Renal pelvis (tissue), 12 donors: ENCODE data around the gene GNL1. TPM values are rescaled to one million over a fixed set of nuclear protein-coding genes. Genes with fewer than 3 reads are reported as not detected.
A peak's percentile ranks its signal among the peaks of the same experiment; 100 is the strongest.

Experiments
- DNase-seq: peaks from one replicate; pipeline ENCODE4 v3.0.0-alpha.2; 2013
- long read RNA-seq, 16 experiments: transcript quantifications; one replicate each; lab custom pipeline, GENCODE V29; 2026
- polyA plus RNA-seq, 3 donors: library from polyadenylated mRNA; unstranded; fragments of 120-200 nt; gene quantifications; one replicate each; pipeline ENCODE4 v1.2.1, GENCODE V29; 2013; ENCODE audit not compliant: insufficient read length in 3 of 3

Gene GNL1, protein sequence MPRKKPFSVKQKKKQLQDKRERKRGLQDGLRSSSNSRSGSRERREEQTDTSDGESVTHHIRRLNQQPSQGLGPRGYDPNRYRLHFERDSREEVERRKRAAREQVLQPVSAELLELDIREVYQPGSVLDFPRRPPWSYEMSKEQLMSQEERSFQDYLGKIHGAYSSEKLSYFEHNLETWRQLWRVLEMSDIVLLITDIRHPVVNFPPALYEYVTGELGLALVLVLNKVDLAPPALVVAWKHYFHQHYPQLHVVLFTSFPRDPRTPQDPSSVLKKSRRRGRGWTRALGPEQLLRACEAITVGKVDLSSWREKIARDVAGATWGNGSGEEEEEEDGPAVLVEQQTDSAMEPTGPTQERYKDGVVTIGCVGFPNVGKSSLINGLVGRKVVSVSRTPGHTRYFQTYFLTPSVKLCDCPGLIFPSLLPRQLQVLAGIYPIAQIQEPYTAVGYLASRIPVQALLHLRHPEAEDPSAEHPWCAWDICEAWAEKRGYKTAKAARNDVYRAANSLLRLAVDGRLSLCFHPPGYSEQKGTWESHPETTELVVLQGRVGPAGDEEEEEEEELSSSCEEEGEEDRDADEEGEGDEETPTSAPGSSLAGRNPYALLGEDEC
- 100 to 1,000 TPM in 2 of 3 donors, 10 to 100 TPM in 1; 97.3 to 111 (median 102) TPM for polyA plus RNA-seq
- long read RNA-seq, donor 1, full-length matches to known transcripts = 20 of 30 reads
- long read RNA-seq, donor 1, partial matches to known transcripts = 10 of 30 reads
- long read RNA-seq, donor 1, other reads (novel, unspliced or antisense) = 0 of 30 reads
- long read RNA-seq, donor 2, full-length matches to known transcripts = 17 of 17 reads
- long read RNA-seq, donor 2, partial matches to known transcripts = 0 of 17 reads
- long read RNA-seq, donor 2, other reads (novel, unspliced or antisense) = 0 of 17 reads
- long read RNA-seq, donor 3, full-length matches to known transcripts = 12 of 12 reads
- long read RNA-seq, donor 3, partial matches to known transcripts = 0 of 12 reads
- long read RNA-seq, donor 3, other reads (novel, unspliced or antisense) = 0 of 12 reads
- long read RNA-seq, donor 4, full-length matches to known transcripts = 13 of 13 reads
- long read RNA-seq, donor 4, partial matches to known transcripts = 0 of 13 reads
- long read RNA-seq, donor 4, other reads (novel, unspliced or antisense) = 0 of 13 reads
- long read RNA-seq, donor 5, full-length matches to known transcripts = 6 of 6 reads
- long read RNA-seq, donor 5, partial matches to known transcripts = 0 of 6 reads
- long read RNA-seq, donor 5, other reads (novel, unspliced or antisense) = 0 of 6 reads
- long read RNA-seq, donor 6, full-length matches to known transcripts = 11 of 16 reads
- long read RNA-seq, donor 6, partial matches to known transcripts = 5 of 16 reads
- long read RNA-seq, donor 6, other reads (novel, unspliced or antisense) = 0 of 16 reads
- long read RNA-seq, donor 7, full-length matches to known transcripts = 14 of 95 reads
- long read RNA-seq, donor 7, partial matches to known transcripts = 81 of 95 reads
- long read RNA-seq, donor 7, other reads (novel, unspliced or antisense) = 0 of 95 reads
- long read RNA-seq, donor 8, full-length matches to known transcripts = 3 of 25 reads
- long read RNA-seq, donor 8, partial matches to known transcripts = 22 of 25 reads
- long read RNA-seq, donor 8, other reads (novel, unspliced or antisense) = 0 of 25 reads
- long read RNA-seq, donor 9, full-length matches to known transcripts = 16 of 37 reads
- long read RNA-seq, donor 9, partial matches to known transcripts = 15 of 37 reads
- long read RNA-seq, donor 9, other reads (novel, unspliced or antisense) = 6 of 37 reads
- long read RNA-seq, donor 10, full-length matches to known transcripts = 10 of 91 reads
- long read RNA-seq, donor 10, partial matches to known transcripts = 75 of 91 reads
- long read RNA-seq, donor 10, other reads (novel, unspliced or antisense) = 6 of 91 reads
- long read RNA-seq, donor 11, full-length matches to known transcripts = 2 of 8 reads
- long read RNA-seq, donor 11, partial matches to known transcripts = 0 of 8 reads
- long read RNA-seq, donor 11, other reads (novel, unspliced or antisense) = 6 of 8 reads
- long read RNA-seq, donor 12, full-length matches to known transcripts = 22 of 27 reads
- long read RNA-seq, donor 12, partial matches to known transcripts = 5 of 27 reads
- long read RNA-seq, donor 12, other reads (novel, unspliced or antisense) = 0 of 27 reads
- long read RNA-seq, donor 13, full-length matches to known transcripts = 3 of 3 reads
- long read RNA-seq, donor 13, partial matches to known transcripts = 0 of 3 reads
- long read RNA-seq, donor 13, other reads (novel, unspliced or antisense) = 0 of 3 reads
- long read RNA-seq, donor 14, full-length matches to known transcripts = 13 of 18 reads
- long read RNA-seq, donor 14, partial matches to known transcripts = 5 of 18 reads
- long read RNA-seq, donor 14, other reads (novel, unspliced or antisense) = 0 of 18 reads
- long read RNA-seq, donor 15, full-length matches to known transcripts = 18 of 31 reads
- long read RNA-seq, donor 15, partial matches to known transcripts = 13 of 31 reads
- long read RNA-seq, donor 15, other reads (novel, unspliced or antisense) = 0 of 31 reads
- long read RNA-seq, donor 16, full-length matches to known transcripts = 8 of 18 reads
- long read RNA-seq, donor 16, partial matches to known transcripts = 10 of 18 reads
- long read RNA-seq, donor 16, other reads (novel, unspliced or antisense) = 0 of 18 reads

DNA sequence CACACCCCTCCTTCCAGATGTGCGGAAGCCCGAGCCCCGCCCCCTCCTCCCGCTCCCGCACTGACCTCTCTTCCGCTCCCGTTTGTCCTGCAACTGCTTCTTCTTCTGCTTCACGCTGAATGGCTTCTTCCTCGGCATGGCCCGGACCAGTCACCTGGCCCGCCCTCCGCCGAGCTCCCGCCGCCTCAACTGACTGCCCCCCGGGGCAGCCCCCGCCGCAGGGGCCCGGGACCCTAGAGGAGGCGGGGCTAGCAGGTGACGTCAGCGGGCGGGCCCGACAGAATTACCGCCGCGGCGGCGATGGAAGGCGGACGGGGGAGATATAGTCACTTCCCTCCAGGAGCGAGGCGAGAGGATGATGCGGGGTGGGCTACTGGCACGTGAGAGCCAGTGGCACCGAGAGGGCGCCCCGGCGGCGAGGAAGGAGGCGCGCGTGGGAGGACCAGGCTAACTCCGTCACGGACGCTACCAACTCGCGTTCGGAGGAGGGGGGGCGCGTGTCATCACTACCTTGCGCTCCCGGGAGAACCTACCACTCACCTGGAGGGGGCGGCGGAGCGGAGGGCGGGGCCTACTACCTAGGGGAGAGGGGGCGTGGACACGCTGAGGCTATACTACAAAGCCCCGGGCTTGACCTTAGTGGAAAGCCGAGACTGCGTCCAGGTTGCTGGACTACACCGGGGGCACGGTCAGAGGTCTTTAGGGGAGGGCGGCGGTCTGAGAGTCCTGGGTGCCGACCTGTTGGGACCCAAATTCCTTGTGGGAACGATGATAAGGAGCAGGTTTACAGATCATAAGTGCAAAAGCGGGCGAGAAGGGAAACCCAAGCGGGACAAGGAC lies at the start of gene GNL1:
Gene GNL1, minus strand, starts transcription at position 424 of the 840 bp plus-strand sequence. Its CDS starts 286 bp downstream, at position 138.
- peak; percentile 93 for DNase-seq

DNA sequence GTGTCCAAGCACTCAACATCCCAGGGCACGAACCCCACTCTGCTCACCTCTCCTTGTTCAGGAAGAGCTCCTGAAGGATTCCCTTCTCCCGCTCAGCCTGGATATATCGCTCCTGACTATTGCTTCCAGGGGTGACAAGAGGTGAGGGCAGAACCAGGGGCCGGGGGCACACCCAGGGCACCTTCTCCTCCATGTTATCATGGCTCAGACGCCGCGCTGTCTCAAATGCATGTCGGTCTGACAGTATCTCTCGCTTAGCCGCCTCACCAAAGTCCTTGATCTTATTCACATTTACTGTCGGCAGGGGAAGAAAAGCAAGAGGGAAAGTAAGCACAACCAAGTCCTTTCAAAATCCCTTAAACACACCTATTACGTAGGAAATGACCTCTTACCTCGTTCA lies 47.7 kb upstream of the GNL1 start:
- no peak for DNase-seq

DNA sequence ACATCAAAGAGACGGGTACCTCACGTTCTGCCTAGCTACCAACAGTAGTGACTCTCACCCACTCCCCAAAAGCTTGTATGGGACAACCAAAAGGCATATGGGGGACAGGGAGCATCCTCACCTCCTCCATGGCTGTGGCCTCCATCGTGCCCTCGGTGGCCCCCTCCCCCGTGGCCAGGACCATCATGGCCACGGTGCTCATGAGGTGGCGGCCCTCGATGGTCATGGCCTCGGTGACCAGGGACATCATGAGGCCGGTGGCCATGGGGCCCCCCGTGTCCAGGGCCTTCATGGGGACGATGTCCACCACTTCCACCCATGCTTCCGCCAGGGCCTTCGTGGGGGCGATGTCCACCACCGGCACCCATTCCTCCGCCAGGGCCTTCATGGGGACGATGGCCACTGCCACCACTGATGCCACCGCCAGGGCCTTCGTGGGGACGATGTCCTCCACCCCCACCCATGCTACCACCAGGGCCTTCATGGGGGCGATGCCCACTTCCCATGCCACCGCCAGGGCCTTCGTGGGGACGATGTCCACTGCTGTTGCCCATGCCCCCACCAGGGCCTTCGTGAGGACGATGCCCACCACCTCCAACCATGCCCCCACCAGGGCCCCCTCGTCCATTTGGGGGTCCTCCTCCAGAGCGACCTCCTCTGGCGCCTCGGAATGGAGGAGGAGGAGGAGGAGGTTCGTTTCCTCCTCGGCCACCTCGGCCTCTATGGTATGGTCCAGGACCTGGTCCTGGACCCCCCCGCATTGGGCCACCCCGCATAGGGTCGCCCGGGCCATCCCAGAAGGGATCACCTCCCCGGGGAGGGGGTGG lies 45.7 kb upstream of the GNL1 start:
- no peak for DNase-seq

DNA sequence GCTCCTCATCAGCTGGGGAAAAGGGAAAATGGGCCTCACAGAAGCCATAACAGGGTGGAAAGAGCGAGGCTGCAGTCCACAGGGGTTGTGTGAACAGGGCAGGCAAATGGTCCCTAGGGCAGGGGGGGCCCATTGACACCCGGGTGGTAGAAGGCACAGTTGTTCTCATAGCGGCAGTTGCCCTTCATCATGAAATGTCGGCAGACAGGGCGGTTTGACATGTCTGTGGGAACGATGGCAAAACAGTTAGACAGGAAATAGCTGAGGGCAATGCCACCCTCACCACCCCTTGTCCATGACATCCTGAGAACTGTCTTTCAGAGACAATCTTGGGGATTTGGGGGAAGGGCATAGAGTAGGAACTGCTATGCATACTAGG lies 45.1 kb upstream of the GNL1 start:
- DNase-seq = no peak

DNA sequence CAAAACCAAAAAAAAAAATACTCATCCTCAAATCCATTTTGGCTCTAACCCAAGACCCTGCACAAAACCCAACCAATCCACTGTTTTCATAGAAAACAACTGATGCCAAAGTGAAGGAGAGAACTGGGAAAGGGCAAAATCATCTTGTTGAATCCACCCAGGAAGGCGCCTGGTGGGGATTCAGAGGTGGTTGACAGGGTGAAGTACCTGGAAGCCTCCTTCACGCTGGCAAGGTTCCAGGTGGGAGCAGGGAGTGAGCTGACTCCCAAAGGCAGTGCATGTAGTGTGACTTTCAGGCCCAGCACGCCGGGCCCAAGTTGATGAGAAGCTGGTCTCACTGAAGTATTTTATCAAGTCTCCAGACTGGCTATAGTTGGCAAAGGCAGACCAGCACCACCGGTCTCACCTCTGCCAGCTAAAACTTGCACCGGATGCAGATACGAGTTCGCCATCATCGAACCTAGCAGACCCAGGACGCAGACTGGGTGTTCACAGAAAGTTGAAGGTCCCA lies 44.2 kb upstream of the GNL1 start:
- no peak for DNase-seq

DNA sequence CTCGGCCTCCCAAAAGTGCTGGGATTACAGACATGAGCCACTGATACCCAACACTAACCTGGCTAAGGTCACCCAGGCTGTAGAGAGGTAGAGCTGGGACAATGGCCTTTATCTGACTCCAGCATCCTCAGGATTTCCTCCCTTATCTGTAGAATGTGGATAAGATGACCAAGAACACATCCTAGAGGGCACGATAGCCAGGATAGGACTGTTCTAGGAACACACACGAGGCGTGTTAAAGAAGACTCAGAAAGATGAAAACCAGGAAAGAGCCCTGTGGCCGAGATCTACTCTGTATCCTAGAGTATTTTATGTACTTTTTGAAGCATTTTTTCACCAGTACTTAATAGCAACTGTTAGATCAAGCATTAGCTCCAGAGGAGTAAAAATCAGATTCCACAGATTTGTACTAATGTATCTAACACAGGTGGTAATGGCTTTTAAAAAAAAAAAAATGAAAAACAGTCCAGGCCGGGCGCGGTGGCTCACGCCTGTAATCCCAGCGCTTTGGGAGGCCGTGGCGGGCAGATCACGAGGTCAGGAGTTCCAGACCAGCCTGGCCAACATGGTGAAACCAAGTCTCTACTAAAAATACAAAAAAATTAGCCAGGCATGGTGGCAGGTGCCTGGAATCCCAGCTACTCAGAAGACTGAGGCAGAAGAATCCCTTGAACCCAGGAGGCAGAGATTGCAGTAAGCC lies 43.5 kb upstream of the GNL1 start:
- DNase-seq = no peak

DNA sequence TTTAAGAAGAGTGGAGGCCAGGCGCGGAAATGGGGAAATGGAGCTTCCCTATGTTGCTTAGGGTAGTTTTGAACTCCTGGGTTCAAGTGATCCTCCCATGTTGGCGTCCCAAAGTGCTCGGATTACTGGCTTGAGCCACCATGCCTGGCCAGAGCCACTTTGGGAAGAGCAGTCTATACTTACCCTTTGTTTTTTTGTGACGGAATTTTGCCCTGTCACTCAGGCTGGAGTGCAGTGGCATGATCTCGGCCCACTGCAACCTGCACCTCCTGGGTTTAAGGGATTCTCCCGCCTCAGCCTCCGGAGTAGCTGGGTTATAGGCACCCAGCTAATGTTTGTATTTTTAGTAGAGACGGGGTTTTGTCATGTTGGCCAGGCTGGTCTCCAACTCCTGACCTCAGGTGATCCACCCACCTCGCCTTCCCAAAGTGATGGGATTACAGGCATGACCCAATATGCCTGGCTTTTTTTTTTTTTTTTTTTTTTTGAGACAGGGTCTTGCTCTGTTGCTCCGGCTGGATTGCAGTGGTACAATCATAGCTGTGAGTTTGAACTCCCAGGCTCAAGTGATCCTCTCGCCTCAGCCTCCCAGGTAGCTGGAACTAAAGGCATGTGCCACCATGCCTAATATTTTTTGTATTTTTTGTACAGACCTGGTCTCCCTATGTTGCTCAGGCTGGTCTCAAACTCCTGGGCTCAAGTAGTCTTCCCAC lies 42.8 kb upstream of the GNL1 start:
- DNase-seq = no peak

DNA sequence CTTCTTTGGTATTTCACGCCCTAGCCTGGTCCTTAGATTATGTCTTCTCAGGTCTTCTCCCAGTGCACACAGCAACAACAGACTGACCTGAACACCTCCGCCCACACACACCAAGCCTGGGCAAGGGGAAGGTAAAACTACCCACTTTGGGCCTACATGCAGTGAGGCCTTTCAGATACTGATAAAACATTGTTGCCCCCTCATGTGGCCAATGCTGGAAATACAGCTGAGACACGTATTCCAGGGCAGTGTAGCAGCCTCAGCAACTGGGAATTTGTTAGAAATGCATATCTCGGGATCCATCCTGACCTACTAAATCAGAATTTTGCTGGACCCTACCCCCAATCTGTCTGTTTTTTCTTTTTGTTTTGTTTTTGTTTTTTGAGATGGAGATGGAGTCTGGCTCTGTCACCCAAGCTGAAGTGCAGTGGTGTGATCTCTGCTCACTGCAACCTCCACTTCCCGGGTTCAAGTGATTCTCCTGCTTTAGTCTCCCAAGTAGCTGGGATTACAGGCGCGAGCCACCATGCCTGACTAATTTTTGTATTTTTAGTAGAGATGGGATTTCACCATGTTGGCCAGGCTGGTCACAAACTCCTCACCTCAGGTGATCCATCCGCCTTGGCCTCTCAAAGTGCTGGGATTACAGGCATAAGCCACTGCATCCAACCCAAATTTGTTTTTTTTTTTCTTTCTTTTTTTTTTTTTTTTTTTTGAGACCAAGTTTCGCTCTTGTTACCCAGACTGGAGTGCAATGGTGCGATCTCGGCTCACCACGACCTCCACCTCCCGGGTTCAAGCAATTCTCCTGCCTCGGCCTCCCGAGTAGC lies 41.2 kb upstream of the GNL1 start:
- DNase-seq = peak; percentile 73

DNA sequence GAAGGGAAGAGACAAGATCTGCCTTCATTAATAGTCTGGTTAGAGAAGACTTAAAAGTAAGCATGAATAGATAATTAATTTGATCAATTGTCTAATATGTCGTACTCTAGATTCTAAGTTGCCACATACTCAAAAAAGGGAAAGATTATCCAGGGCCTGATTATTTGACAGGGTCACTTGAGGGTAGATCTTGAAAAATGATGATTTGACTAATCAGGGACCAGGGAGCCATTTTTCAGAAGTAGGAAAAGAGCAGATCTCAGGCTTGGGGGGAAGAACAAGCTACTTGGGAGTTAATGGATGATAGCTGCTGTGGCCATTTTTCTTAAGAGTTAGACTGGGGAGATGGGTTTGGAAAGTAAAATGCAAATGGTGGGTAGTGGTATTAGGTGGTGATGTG lies 36.0 kb upstream of the GNL1 start:
- DNase-seq = no peak

DNA sequence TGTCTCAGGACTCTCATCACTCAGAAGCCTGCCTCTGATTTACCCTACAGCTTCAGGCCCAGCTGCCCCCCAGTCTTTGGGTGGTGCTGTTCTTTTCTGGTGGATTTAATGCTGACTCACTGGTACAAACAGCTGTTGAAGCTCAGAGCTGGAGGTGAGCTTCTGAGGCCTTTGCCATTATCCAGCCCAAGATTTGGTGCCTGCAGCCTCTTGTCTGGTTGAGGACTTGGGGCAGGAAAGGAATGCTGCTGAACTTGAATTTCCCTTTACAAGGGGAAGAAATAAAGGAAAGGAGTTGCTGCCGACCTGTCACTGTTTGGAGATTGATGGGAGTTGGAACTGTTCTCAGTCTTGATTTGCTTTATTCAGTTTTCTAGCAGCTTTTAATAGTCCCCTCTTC lies 34.7 kb upstream of the GNL1 start:
- peak; percentile 57 for DNase-seq

DNA sequence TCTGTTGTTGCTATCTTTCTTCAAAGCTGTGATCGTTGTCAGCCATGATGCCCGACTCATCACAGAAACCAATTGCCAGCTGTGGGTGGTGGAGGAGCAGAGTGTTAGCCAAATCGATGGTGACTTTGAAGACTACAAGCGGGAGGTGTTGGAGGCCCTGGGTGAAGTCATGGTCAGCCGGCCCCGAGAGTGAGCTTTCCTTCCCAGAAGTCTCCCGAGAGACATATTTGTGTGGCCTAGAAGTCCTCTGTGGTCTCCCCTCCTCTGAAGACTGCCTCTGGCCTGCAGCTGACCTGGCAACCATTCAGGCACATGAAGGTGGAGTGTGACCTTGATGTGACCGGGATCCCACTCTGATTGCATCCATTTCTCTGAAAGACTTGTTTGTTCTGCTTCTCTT lies 34.2 kb upstream of the GNL1 start:
- DNase-seq = no peak

DNA sequence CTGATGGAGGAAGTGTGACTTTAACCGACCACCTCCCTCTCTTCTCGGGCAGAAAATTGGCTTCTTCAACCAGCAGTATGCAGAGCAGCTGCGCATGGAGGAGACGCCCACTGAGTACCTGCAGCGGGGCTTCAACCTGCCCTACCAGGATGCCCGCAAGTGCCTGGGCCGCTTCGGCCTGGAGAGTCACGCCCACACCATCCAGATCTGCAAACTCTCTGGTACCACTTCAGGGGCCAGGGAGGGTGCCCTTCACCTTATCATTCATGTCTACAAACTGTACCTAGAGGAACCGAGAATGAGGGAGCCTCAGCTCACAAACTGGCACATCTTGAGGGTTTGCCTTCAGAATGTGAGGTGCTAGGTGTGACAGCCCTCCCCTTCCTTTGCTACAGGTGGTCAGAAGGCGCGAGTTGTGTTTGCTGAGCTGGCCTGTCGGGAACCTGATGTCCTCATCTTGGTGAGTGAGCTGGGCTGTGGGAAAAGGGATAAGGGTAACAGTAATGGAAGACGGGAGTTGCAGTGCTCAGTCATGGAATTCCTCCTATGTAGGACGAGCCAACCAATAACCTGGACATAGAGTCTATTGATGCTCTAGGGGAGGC lies 33.6 kb upstream of the GNL1 start:
- no peak for DNase-seq

DNA sequence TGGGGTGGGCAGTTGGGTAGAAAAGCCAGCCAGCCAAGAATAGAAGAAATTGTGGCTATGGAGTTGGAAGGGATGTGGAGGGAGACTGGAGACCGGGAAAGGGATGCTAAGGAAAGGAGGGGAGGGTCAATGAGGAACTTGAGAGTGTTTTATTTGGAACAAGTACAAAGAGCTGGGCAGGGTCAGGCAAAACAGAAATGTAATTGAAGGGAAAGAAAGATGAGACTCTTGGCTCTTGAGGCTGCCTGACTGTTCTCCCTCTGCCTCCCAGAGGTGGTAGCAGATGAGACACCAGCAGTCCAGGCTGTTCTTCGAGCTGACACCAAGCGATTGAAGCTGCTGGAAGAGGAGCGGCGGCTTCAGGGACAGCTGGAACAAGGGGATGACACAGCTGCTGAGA lies 27.6 kb upstream of the GNL1 start:
- DNase-seq = no peak

DNA sequence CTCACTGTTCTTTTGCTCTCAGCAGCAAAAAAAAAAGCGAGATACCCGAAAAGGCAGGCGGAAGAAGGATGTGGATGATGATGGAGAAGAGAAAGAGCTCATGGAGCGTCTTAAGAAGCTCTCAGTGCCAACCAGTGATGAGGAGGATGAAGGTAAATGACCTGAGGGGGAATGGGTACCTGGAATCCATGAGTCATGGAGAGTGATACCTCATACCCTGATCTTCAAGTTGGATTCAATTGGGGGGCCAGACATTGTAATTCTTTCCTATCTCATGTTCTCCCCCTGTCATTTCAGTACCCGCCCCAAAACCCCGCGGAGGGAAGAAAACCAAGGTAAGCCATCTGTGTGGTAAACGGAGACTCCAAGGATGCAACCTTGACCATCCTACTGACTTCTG lies 21.8 kb upstream of the GNL1 start:
- DNase-seq = no peak
